CD4-positive, alpha-beta T cell treated with Interleukin-1 beta for 1 hour (primary cell): Measurements from ENCODE around the gene ARPC1B.
A peak's percentile ranks its signal among the peaks of the same experiment; 100 is the strongest.
"Not testable (repeated sequence)": the region's sequence is repeated elsewhere in the genome, so short reads cannot be mapped to it uniquely, and the experiment has no call there.

Source experiments
- DNase-seq, 2 donors: peaks; one replicate each; pipeline ENCODE4 v3.0.0-alpha.2; 2020 to 2022

ARPC1B gene

GRCh38 chr7:99369767-99370391 lies 4.7 kb upstream of the ARPC1B start:
- DNase-seq, result no peak

GRCh38 chr7:99371376-99371920 lies 3.1 kb upstream of the ARPC1B start:
- DNase-seq, result no peak

- DNase-seq, result no peak
Observed at GRCh38 chr7:99372275-99373090, 2.0 kb upstream of the ARPC1B start.

GRCh38 chr7:99373091-99374066 lies 1.2 kb upstream of the ARPC1B start:
- DNase-seq, result no peak

- DNase-seq, result peak; percentile 67 to 71
Observed at GRCh38 chr7:99375070-99375807, 709 bp downstream of the ARPC1B start.

- peak; percentile 72 for DNase-seq
Observed at GRCh38 chr7:99379043-99379577, 4.6 kb downstream of the ARPC1B start.

GRCh38 chr7:99379693-99380031 lies 5.1 kb downstream of the ARPC1B start:
- peak in 1 of 2 donors; percentile 24 for DNase-seq

GRCh38 chr7:99380032-99380822 lies 5.7 kb downstream of the ARPC1B start:
- peak; percentile 61 to 74 for DNase-seq

- DNase-seq, result peak; percentile 92 to 95
Observed at GRCh38 chr7:99380823-99381663, 6.5 kb downstream of the ARPC1B start.

GRCh38 chr7:99381664-99382075 lies 7.1 kb downstream of the ARPC1B start:
- no peak for DNase-seq

- no peak for DNase-seq
Observed at GRCh38 chr7:99383203-99383602, 8.7 kb downstream of the ARPC1B start.

- DNase-seq, result no peak
Observed at GRCh38 chr7:99383791-99384370, 9.4 kb downstream of the ARPC1B start.

- no peak for DNase-seq
Observed at GRCh38 chr7:99384523-99384922, 10.0 kb downstream of the ARPC1B start.

GRCh38 chr7:99385564-99385963 lies 11.0 kb downstream of the ARPC1B start:
- no peak for DNase-seq

GRCh38 chr7:99386584-99387238 lies 12.2 kb downstream of the ARPC1B start:
- peak; percentile 57 to 62 for DNase-seq

GRCh38 chr7:99387239-99387635 lies 12.7 kb downstream of the ARPC1B start:
- not testable (repeated sequence) for DNase-seq

GRCh38 chr7:99387912-99388311 lies 13.4 kb downstream of the ARPC1B start:
- DNase-seq, result no peak

GRCh38 chr7:99389772-99390171 lies 15.2 kb downstream of the ARPC1B start:
- no peak for DNase-seq

- DNase-seq, result no peak
Observed at GRCh38 chr7:99390941-99391602, 16.5 kb downstream of the ARPC1B start.
